Left lobe of liver (tissue), 2 donors: Measurements from ENCODE around the gene PLA2G1B. TPM values are rescaled to one million over a fixed set of nuclear protein-coding genes. Genes with fewer than 3 reads are reported as not detected.
"Not testable (repeated sequence)": the region's sequence is repeated elsewhere in the genome, so short reads cannot be mapped to it uniquely, and the experiment has no call there.

Experiments
- ATAC-seq: fragments of 200-7000 bp; cut with Tn5 transposase; one replicate; pipeline ENCODE4 v1.9.1; 2020; ENCODE audit warnings: mild to moderate bottlenecking, moderate library complexity
- DNase-seq: peaks from one replicate; pipeline ENCODE4 v3.0.0-alpha.2; 2020; ENCODE audit warnings: low spot score
- total RNA-seq: library from RNA; stranded (reverse); gene quantifications from one replicate; pipeline ENCODE4 v1.2.1, GENCODE V29; 2021
- donor health status: DM: no; HTN: no; CAD: no; lungs with moderate emphysema.
- donor health status: DM: no; HTN: yes; CAD: no.

The PLA2G1B gene
- total RNA-seq, 1 donor from 2014 or later = 3.0 TPM

DNA sequence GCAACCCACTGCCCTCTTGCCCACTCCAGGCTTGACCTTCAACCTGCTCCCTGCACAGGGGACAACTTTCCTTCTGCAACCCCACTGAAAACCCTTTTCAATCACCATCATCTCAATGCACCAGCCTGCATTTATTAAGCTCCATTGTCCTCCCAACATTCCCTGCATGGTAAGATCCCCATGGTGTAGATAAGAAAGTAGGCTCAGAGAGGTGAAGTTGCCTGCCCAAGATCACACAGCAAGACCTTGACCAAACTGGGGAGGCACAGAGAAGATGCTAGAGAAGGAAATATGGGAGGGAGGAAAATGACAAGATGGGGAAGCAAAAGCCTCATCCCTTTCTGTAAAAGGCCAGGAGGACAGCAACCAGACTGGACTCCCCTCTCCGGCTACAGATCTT, 31.5 kb upstream of the PLA2G1B start:
- DNase-seq (no peak), ATAC-seq (no peak)

DNA sequence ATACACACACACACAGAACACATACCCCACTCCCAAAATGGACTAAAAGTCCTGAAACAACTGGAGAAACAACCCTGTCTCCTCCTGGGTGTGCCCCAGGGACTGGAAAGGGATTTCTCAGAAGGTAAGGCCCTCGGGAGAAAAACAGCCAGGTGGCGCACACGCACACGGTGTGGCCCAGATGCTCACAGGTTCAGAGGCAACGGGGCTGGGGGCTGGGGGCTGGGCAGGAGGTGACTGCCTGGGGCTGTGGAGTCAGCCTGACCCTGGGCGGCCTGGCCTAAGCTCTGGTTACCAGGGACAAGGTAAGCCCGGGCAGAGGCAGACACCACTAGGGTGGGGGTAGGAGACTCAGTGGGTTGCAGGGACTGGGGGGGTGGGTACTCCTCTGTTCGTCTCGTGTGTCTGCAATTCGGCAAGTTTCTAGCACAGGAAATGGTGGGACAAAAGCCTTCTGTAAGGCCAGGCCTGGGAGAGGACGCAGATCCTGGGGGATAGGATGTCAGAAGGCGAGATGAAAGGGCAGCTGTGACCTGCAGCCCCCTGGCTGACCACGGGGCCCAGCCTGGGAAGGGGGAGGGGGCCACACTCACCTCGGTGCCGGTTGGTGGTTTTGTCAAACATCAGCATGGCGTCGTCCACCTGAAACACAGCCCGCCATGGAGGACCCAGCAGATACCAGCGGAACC, 31.0 kb upstream of the PLA2G1B start:
- no peak for DNase-seq
- ATAC-seq = no peak

GRCh38 chr12:120357104-120357503, 29.5 kb upstream of the PLA2G1B start:
- DNase-seq = no peak
- no peak for ATAC-seq

- ATAC-seq (peak; percentile 97), DNase-seq (peak; percentile 77)
Measured at GRCh38 chr12:120356567-120357030, 29.0 kb upstream of the PLA2G1B start.

DNA sequence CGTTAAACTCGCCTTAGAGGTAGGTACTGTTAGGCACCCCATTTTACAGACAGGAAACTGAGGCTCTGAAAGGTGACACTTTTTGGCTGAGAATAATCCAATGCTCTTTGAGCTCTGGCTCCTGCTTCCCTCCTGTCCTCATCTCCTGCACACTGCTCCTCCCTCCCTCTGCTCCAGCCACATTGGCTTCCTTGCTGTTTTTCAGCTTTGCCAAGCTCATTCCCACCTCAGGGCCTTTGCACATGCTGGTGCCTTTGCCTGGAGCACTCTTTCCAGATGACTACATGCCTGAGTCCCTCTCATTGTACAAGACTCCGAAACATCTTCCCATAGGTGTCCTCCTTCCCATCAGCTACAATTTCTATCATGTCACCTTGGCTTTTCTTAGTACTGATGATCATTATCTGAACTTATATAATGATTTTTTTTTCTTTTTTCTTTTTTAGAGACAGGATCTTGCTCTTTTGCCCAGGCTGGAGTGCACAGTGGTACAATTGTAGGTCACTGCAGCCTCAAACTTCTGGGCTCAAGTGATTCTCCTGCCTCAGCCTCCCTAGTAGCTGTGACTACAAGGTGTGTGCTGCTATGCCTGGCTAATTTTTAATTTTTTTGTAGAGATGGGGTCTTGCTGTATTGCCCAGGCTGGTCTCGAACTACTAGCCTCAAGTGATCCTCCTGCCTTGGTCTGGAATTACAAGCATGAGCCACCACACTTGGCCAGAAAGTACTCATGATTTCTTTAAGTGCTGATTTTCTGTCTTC, 26.2 kb upstream of the PLA2G1B start:
- ATAC-seq = no peak

DNA sequence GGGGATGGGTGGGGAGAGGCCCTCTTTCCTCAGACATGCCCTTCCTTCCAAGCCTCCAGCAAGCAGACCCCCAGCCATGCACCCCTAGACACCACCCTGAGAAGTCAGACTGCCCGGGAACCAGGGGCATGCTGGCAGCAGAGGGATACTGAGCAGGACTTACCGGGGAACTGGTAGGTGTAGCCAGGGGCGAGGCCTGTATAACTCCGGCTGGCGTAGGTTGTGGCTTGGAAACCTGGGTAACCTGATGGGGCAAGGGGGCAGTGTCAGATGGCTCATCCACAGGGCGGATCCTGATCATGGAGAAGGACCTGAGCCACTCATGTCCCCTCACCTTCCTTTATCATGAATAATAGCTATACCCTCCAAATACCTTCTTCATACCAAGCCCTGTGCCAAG, 25.6 kb upstream of the PLA2G1B start:
- DNase-seq (no peak), ATAC-seq (no peak)

More for the DNA sequence above, 26.2 kb upstream of the PLA2G1B start:
- DNase-seq = no peak

GRCh38 chr12:120352117-120352516, 24.5 kb upstream of the PLA2G1B start:
- ATAC-seq = no peak
- no peak for DNase-seq

GRCh38 chr12:120350576-120351350, 23.2 kb upstream of the PLA2G1B start:
- peak; percentile 90 for DNase-seq

DNA sequence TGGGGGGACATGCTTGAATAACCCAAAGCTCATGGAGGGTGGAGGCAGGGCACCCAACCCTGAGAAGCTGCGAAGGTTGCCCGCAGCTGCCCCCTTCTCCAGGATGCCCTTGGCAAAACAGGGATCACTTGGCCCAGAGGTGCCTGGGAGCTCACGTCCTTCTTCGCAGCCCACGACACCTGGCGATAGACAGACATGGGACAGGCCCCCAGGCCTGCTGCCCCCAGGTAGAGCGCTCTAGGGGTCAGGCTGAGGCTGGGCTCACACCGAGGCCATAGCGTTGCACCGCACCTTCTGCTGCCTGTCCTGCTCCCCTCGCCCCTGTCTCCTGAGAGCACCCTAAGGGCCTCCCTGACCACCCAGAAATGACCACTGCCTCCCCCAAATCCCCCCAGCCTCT, 20.2 kb upstream of the PLA2G1B start:
- no peak for ATAC-seq
- DNase-seq = no peak

More at GRCh38 chr12:120350576-120351350, 23.2 kb upstream of the PLA2G1B start:
- ATAC-seq = peak; percentile 93

GRCh38 chr12:120346681-120347080, 19.1 kb upstream of the PLA2G1B start:
- ATAC-seq (no peak), DNase-seq (no peak)

- DNase-seq = no peak
- no peak for ATAC-seq
Measured at GRCh38 chr12:120346031-120346430, 18.5 kb upstream of the PLA2G1B start.

DNA sequence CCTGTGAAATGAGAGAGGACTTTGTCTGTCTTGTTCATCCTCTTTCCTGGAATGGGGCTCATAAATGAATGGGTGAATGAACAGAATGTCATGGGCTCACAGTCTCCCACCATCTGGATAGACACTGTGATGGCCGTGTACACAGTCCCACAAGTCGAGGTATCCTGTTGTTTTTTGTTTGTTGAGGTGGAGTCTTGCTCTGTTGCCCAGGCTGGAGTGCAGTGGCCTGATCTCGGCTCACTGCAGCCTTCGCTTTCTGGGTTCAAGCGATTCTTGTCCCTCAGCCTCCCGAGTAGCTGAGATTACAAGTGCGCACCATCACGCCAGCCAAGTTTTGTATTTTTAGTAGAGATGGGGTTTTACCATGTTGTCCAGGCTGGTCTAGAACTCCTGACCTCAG, 16.1 kb upstream of the PLA2G1B start:
- ATAC-seq (no peak), DNase-seq (no peak)

GRCh38 chr12:120343039-120343537, 15.5 kb upstream of the PLA2G1B start:
- DNase-seq = no peak
- ATAC-seq = no peak

DNA sequence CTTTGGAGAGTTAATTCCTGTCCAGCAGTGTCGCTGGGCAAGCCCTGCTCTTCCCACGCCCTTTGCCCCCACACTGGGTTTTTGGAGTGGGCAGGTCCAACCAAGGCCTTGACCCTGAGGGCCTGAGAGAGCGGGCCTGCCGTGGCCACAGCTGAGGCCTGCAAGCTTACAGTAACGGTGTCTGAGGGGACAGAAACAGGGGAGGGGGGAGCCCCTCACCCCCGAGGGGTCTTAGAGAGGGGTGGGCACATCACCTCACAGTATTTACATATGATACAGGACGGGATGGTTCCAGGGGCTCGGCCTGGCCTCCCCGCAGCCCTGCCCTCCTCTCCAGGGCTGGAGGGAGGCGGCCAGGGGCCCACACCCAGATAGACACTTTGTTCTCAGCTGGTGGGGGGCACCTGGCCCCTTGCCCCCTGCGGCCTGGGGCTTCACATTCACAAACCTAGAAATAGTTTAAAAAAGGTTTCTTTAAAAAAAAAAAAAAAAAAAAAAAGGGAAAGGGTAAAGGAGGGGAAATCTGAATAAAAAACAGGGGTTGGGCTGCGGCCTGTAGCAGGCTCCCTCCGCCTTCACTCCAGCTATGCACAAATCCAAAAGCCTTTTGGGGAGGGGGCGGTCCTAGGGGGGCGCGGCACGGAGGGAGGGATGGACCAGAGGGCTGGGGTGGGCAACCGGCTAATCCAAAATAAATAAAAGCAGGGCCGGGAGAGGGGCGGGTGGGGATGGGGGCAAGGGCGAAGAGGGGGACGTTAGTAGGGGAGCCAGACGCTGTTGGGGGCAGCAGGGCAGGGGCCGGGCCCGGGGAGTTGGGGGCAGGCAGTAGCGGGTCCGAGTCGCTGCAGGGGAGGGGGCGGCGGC, 14.8 kb upstream of the PLA2G1B start:
- DNase-seq = peak; percentile 89
- ATAC-seq = peak; percentile 99

GRCh38 chr12:120339256-120339655, 11.7 kb upstream of the PLA2G1B start:
- ATAC-seq (no peak), DNase-seq (no peak)

DNA sequence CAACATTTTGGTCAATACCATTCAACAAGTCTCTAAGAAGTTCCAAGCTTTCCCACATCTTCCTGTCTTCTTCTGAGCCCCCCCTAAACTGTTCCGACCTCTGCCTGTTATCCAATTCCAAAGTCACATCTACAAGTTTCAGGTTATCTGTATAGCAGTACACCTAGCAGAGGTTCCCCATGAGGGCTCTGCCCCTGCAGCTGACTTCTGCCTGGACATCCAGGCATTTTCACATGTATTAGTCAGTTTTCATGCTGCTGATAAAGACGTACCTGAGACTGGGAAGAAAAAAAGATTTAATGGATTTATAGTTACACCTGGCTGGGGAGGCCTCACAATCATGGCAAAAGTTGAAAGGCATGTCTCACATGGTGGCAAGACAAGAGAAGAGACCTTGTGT, 10.2 kb upstream of the PLA2G1B start:
- ATAC-seq (no peak), DNase-seq (no peak)

- ATAC-seq = not testable (repeated sequence)
Measured at GRCh38 chr12:120336392-120336791, 8.8 kb upstream of the PLA2G1B start.

GRCh38 chr12:120335447-120335846, 7.9 kb upstream of the PLA2G1B start:
- DNase-seq (peak; percentile 75), ATAC-seq (peak; percentile 32)

More at GRCh38 chr12:120336392-120336791, 8.8 kb upstream of the PLA2G1B start:
- not testable (repeated sequence) for DNase-seq

- DNase-seq = no peak
- ATAC-seq = no peak
Measured at GRCh38 chr12:120332523-120332922, 4.9 kb upstream of the PLA2G1B start.

DNA sequence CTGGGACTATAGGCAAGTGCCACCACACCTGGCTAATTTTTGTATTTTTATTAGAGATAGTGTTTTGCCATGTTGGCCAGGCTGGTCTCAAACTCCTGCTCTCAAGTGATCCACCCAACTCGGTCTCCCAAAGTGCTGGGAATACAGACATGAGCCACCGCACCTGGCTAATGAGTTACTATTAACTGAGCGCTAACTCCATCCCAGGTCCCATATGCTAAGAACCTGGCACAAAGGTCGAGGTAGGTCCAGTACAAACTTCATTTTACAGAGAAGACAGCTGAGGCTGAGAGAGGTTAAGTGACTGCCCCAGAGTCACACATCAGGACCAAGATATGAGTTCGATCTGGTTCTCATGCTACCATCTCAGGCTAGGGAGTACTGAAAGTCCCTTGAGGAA, 4.5 kb upstream of the PLA2G1B start:
- no peak for DNase-seq
- ATAC-seq = no peak
